Measurements from ENCODE around the gene TRAPPC12.

DNA sequence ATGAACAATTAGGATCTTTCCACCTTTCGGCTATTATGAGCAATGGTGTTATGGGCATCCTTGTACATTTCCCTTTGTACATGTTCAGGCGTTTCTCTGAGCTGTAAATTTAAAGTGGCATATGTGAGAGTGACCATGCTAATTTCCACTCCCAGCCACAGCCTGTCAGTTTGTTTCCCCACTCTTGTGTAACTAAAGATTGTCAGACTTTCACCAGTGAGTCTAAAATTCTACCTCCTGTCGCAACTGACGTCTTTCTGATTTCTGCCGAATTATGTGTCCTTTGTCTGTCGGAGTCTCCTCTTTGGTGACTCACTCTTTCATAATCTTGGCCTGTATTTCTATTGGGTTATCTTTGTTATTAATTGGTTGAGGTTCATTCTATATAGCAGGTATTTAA, 50.7 kb downstream of the TRAPPC12 start:
- TF ChIP-seq, protein P1, sequence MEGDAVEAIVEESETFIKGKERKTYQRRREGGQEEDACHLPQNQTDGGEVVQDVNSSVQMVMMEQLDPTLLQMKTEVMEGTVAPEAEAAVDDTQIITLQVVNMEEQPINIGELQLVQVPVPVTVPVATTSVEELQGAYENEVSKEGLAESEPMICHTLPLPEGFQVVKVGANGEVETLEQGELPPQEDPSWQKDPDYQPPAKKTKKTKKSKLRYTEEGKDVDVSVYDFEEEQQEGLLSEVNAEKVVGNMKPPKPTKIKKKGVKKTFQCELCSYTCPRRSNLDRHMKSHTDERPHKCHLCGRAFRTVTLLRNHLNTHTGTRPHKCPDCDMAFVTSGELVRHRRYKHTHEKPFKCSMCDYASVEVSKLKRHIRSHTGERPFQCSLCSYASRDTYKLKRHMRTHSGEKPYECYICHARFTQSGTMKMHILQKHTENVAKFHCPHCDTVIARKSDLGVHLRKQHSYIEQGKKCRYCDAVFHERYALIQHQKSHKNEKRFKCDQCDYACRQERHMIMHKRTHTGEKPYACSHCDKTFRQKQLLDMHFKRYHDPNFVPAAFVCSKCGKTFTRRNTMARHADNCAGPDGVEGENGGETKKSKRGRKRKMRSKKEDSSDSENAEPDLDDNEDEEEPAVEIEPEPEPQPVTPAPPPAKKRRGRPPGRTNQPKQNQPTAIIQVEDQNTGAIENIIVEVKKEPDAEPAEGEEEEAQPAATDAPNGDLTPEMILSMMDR (IDR thresholded peaks at IDR 0.05): no peak
- no peak for TF ChIP-seq EP300 (IDR thresholded peaks at IDR 0.05)
- TF ChIP-seq POLR2A (IDR thresholded peaks at IDR 0.05): no peak

All from tibial nerve (tissue), 4 donors.